ENCODE results near the gene GLTPD2. TPM values are rescaled to one million over a fixed set of nuclear protein-coding genes. Genes with fewer than 3 reads are reported as not detected.

GLTPD2 gene
- total RNA-seq, 1 experiment from 2014 or later, result not detected

DNA sequence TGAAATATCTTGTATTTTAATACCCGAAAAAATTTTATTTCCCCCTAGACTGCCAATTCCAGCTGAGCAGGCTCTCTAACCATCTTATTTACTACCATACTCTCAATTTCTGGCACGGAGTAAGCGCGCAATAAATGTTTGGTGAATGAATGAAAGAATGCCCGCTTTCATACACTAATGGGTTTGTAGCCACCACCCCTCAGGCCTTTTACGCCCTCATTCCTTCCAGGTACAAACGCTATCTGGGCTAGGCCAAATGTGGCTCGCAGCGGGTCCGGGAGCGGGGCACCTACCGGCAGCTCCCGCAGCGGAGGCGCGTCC lies 17.7 kb downstream of the GLTPD2 start:
- Mint-ChIP-seq H3K4me1 (peaks cover 15 to 16% of the 10 kb centered on the region in 2 experiments), H3K27me3 (ENCODE audit: low read depth) (no peaks in the 10 kb centered on the region; the same call in 1 of the 2 replicates), H3K36me3 (ENCODE audit: insufficient read depth in 1 of 3, low read depth in 3 of 3) (peaks cover 14 to 29% (median 27%) of the 10 kb centered on the region in 3 experiments; a peak in 6 of 7 replicates), H3K27ac (no peak overlapping the region), H3K9me3 (no peaks in the 10 kb centered on the region), H3K4me3 (peak overlapping the region; percentile 69 to 82)
- no peak overlapping the region for H3T11ph ChIP-seq (ENCODE audit: low read length)
- H4K91ac ChIP-seq (ENCODE audit: insufficient read length, low read depth, low read length), result no peak overlapping the region
- H2BK15ac ChIP-seq (ENCODE audit: low read depth, low read length), result no peak overlapping the region
- no peak overlapping the region for H4K8ac ChIP-seq (replicated peaks; ENCODE audit: insufficient read length, low read depth, low read length)
- H3K9ac ChIP-seq (ENCODE audit: extremely low read depth, insufficient read length, low read length), result no peak overlapping the region
- no peak overlapping the region for H3K23ac ChIP-seq (ENCODE audit: insufficient read length, low read depth, low read length)
- H3K56ac ChIP-seq (ENCODE audit: insufficient read length, low read depth, low read length), result no peak overlapping the region
- no peaks in the 10 kb centered on the region for H3K79me2 ChIP-seq (ENCODE audit: insufficient read depth, low read length)
- DNase-seq, result no peak
- whole genome bisulfite sequencing (ENCODE audit: extremely low coverage, insufficient read length, low lambda C conversion rate), result no CpG with 5 or more reads among the region's 16 CpGs
- peak overlapping the region; percentile 26 for H3K4me2 ChIP-seq (ENCODE audit: insufficient read depth, insufficient read length, low read length)
- TF ChIP-seq, protein P1, sequence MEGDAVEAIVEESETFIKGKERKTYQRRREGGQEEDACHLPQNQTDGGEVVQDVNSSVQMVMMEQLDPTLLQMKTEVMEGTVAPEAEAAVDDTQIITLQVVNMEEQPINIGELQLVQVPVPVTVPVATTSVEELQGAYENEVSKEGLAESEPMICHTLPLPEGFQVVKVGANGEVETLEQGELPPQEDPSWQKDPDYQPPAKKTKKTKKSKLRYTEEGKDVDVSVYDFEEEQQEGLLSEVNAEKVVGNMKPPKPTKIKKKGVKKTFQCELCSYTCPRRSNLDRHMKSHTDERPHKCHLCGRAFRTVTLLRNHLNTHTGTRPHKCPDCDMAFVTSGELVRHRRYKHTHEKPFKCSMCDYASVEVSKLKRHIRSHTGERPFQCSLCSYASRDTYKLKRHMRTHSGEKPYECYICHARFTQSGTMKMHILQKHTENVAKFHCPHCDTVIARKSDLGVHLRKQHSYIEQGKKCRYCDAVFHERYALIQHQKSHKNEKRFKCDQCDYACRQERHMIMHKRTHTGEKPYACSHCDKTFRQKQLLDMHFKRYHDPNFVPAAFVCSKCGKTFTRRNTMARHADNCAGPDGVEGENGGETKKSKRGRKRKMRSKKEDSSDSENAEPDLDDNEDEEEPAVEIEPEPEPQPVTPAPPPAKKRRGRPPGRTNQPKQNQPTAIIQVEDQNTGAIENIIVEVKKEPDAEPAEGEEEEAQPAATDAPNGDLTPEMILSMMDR (conservative IDR thresholded peaks at IDR 0.05), result no peak
- no peaks in the 10 kb centered on the region for H4K20me1 ChIP-seq (ENCODE audit: control insufficient read depth, insufficient read depth, insufficient read length)
- no peak overlapping the region for H4K5ac ChIP-seq (ENCODE audit: insufficient read length, low read depth, low read length)
- no peak overlapping the region for H3K18ac ChIP-seq (ENCODE audit: insufficient read length, low read depth, low read length)
- peaks cover 5% of the 10 kb centered on the region for H3K23me2 ChIP-seq (ENCODE audit: insufficient read length, low read depth, low read length, poor library complexity, severe bottlenecking)
- H2BK5ac ChIP-seq (ENCODE audit: insufficient read length, low read length), result no peak overlapping the region
- H3K79me1 ChIP-seq (ENCODE audit: insufficient read depth, low read depth, low read length, poor library complexity, severe bottlenecking), result no peaks in the 10 kb centered on the region
- H3K14ac ChIP-seq (ENCODE audit: insufficient read depth, low read length), result no peak overlapping the region
- no peak overlapping the region for H2BK120ac ChIP-seq (ENCODE audit: low read depth, low read length, poor library complexity, severe bottlenecking)
- H2AFZ ChIP-seq (ENCODE audit: low read length), result no peak overlapping the region
- H3K27me3 ChIP-seq (ENCODE audit: insufficient read depth, low read length), result no peaks in the 10 kb centered on the region
- no peak overlapping the region for H2AK5ac ChIP-seq (ENCODE audit: insufficient read length, low read length)
- no peaks in the 10 kb centered on the region for H3K4me1 ChIP-seq (ENCODE audit: insufficient read depth, low read length)
- H2BK20ac ChIP-seq (ENCODE audit: low read depth, low read length, poor library complexity, severe bottlenecking), result no peak overlapping the region
- H3K9me3 ChIP-seq (ENCODE audit: control insufficient read depth, low read depth, low read length), result no peaks in the 10 kb centered on the region
- no peak overlapping the region for H2BK12ac ChIP-seq (ENCODE audit: insufficient read length, low read depth, low read length)
- H3K4ac ChIP-seq (ENCODE audit: low read depth, low read length), result no peak overlapping the region
- H3K27ac ChIP-seq (ENCODE audit: insufficient read length, low read depth, low read length), result no peak overlapping the region
